Measurements from ENCODE around the gene ADAMTS3. TPM values are rescaled to one million over a fixed set of nuclear protein-coding genes. Genes with fewer than 3 reads are reported as not detected.

Gene ADAMTS3
- total and polyA plus RNA-seq, 3 donors from 2014 or later, result 3.9 to 6.8 (median 5.3) TPM

GRCh38 chr4:72507167-72507566 lies 61.9 kb downstream of the ADAMTS3 start:
- Histone ChIP-seq H3K4me1 (no peaks in the 10 kb centered on the region), H3K27ac (no peak overlapping the region), H3K27me3 (no peaks in the 10 kb centered on the region), H3K36me3 (ENCODE audit: low read depth, missing control alignments) (no peaks in the 10 kb centered on the region), H3K4me3 (no peak overlapping the region), H3K9me3 (no peaks in the 10 kb centered on the region)
- 69 to 73% methylated on average over 2 of the region's 2 CpGs for WGBS, 2 donors
- TF ChIP-seq POLR2A (IDR thresholded peaks at IDR 0.05) (no peak), CTCF (IDR thresholded peaks at IDR 0.05) (no peak)
- no peak for DNase-seq
- intact Hi-C loops (cut with DNase I; ENCODE audit: low total_unique reads), result no loop called here

GRCh38 chr4:72505314-72505744 lies 63.7 kb downstream of the ADAMTS3 start:
- 29 to 49% methylated on average over 3 of the region's 3 CpGs for whole genome bisulfite sequencing, 2 donors
- Histone ChIP-seq H3K27ac (no peak overlapping the region), H3K4me3 (no peak overlapping the region), H3K9me3 (no peaks in the 10 kb centered on the region), H3K36me3 (ENCODE audit: low read depth, missing control alignments) (no peaks in the 10 kb centered on the region), H3K4me1 (no peaks in the 10 kb centered on the region), H3K27me3 (no peaks in the 10 kb centered on the region)
- intact Hi-C loops (cut with DNase I; ENCODE audit: low total_unique reads), result no loop called here
- DNase-seq, result peak; percentile 29
- TF ChIP-seq POLR2A (IDR thresholded peaks at IDR 0.05) (no peak), CTCF (IDR thresholded peaks at IDR 0.05) (peak in 2 of 3 experiments; percentile 36 to 61)

- 83 to 92% methylated on average over 2 of the region's 2 CpGs for WGBS, 2 donors
- TF ChIP-seq CTCF (IDR thresholded peaks at IDR 0.05), result no peak
- TF ChIP-seq POLR2A (IDR thresholded peaks at IDR 0.05), result no peak
- no peak for DNase-seq
- no peak overlapping the region for H3K4me3 ChIP-seq
- intact Hi-C loops (cut with DNase I; ENCODE audit: low total_unique reads), result no loop called here
- H3K4me1 ChIP-seq, result no peaks in the 10 kb centered on the region
- no peak overlapping the region for H3K27ac ChIP-seq
- no peaks in the 10 kb centered on the region for H3K36me3 ChIP-seq (ENCODE audit: low read depth, missing control alignments)
- no peaks in the 10 kb centered on the region for H3K9me3 ChIP-seq
- H3K27me3 ChIP-seq, result no peaks in the 10 kb centered on the region
These were observed 68.8 kb downstream of the ADAMTS3 start for GRCh38 chr4:72500214-72500613.

GRCh38 chr4:72496119-72496518 lies 72.9 kb downstream of the ADAMTS3 start:
- 77 to 87% methylated on average over 1 of the region's 1 CpG for WGBS, 2 donors
- DNase-seq, result no peak

More at GRCh38 chr4:72496119-72496518, 72.9 kb downstream of the ADAMTS3 start:
- Histone ChIP-seq H3K27me3 (no peaks in the 10 kb centered on the region), H3K9me3 (no peaks in the 10 kb centered on the region), H3K27ac (no peak overlapping the region), H3K4me1 (no peaks in the 10 kb centered on the region), H3K36me3 (ENCODE audit: low read depth, missing control alignments) (no peaks in the 10 kb centered on the region), H3K4me3 (no peak overlapping the region)
- TF ChIP-seq CTCF (IDR thresholded peaks at IDR 0.05) (no peak), POLR2A (IDR thresholded peaks at IDR 0.05) (no peak)
- intact Hi-C loops (cut with DNase I; ENCODE audit: low total_unique reads), result no loop called here
